Esophagus muscularis mucosa (tissue), 3 donors: ENCODE data around the gene MYLK.

Experiments used
- EP300 ChIP-seq: sonication (generic); formaldehyde crosslinking; IDR thresholded peaks from one replicate; pipeline ENCODE4 v1.6.1; 2017; ENCODE audit warnings: antibody characterized with exemption
- POLR2AphosphoS5 ChIP-seq, 2 donors: sonication (generic); formaldehyde crosslinking; IDR thresholded peaks; one replicate each; pipeline ENCODE4 v1.6.1; 2017; ENCODE audit warnings: antibody characterized with exemption in 2 of 2

DNA sequence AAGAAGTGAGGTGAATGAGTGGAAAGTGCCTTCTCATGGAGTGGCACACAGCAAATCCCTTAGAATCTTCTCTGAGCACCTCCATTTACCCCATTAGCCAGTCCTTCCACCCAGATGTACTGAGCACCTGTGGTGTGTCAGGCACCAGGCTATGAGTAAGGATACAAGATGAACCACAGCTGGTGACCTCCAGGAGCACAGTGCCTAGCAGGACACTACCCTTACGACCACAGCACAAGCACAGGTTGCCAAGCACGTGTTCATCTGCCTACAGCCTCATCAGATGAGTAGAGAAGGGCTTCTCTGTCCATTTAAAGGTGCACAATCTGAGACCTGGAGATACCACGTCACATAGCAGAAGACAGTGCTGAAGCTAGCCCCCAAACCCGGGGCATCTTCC is 6.2 kb downstream of the MYLK start:
- no peak for TF ChIP-seq EP300
- no peak for TF ChIP-seq POLR2AphosphoS5 (IDR thresholded peaks at IDR 0.05)
